GM06990 (cell line): ENCODE data around the gene P3H4.
"Not testable (repeated sequence)": the region's sequence is repeated elsewhere in the genome, so short reads cannot be mapped to it uniquely, and the experiment has no call there.

Source experiments
- DNase-seq: peaks from one replicate; pipeline ENCODE4 v3.0.0-alpha.2; 2011; ENCODE audit not compliant: insufficient read length; ENCODE audit errors: extremely low read depth
- H3K27me3 ChIP-seq: replicated peaks from 2 replicates; pipeline ENCODE4 v1.6.0; 2011; ENCODE audit warnings: low read length; ENCODE audit not compliant: control insufficient read depth, insufficient read depth
- H3K36me3 ChIP-seq: 2 replicates; pipeline ENCODE4 v1.5.1; 2011; ENCODE audit warnings: low read length; ENCODE audit not compliant: control insufficient read depth, insufficient read depth
- H3K4me3 ChIP-seq: replicated peaks from 2 replicates; pipeline ENCODE4 v1.5.1; 2011; ENCODE audit warnings: low read depth, mild to moderate bottlenecking, control low read depth, low read length
- TF ChIP-seq, protein P1 (sequence below): IDR thresholded peaks from 2 replicates; pipeline ENCODE4 v1.5.1; 2011; ENCODE audit warnings: low read length, control low read depth, mild to moderate bottlenecking, inconsistent platforms; ENCODE audit not compliant: insufficient read depth, poor library complexity, severe bottlenecking

P3H4 gene

DNA sequence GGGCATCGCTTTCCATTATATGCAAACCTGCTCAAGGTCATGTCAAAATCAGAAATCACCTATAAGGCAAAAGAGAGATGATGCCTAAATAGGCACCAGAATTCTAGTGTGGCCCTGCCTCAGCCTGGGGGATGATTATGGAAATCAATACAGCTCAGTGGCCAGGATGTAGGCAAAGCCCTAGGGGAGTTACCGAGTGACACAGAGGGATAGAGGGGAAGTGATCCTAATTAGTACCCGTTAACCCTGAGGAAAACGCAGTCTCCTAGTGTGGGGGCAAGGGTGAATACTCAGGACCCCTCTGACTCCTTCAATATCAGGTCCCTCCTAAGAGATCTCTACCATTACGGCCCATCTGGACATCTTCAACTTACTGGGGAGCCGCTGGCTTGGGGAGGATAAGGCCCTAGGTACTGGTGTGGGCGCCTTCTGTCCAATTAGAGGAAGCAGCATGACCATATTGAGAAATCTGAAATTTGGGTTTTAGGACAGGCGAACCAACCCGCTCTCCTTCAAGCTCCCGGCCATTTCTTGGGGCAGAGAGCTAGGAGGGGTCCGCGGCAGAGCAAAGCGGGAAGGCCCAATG, 23.6 kb upstream of the P3H4 start:
- H3K27me3 ChIP-seq: no peaks in the 10 kb centered on the region
- DNase-seq: no peak
- H3K4me3 ChIP-seq: peak overlapping the region; percentile 83
- TF ChIP-seq, protein P1, sequence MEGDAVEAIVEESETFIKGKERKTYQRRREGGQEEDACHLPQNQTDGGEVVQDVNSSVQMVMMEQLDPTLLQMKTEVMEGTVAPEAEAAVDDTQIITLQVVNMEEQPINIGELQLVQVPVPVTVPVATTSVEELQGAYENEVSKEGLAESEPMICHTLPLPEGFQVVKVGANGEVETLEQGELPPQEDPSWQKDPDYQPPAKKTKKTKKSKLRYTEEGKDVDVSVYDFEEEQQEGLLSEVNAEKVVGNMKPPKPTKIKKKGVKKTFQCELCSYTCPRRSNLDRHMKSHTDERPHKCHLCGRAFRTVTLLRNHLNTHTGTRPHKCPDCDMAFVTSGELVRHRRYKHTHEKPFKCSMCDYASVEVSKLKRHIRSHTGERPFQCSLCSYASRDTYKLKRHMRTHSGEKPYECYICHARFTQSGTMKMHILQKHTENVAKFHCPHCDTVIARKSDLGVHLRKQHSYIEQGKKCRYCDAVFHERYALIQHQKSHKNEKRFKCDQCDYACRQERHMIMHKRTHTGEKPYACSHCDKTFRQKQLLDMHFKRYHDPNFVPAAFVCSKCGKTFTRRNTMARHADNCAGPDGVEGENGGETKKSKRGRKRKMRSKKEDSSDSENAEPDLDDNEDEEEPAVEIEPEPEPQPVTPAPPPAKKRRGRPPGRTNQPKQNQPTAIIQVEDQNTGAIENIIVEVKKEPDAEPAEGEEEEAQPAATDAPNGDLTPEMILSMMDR: no peak
- no peaks in the 10 kb centered on the region; the same call in none of the 2 replicates for H3K36me3 ChIP-seq

DNA sequence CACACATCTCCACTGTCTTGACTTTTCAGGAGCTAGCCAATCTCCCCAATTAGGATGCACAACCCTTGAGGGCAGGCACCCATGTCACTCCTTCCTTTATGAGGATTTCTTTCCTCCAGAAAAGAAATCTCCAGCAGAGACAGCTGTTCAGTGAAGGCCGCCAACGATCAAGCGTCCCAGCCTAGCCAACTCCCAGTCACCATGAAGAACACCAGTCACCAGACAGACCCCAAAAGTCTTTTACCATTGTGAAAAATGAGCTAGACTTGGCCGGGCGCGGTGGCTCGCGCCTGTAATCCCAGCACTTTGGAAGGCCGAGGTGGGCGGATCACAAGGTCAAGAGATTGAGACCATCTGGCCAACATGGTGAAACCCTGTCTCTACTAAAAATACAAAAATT, 18.2 kb upstream of the P3H4 start:
- not testable (repeated sequence) for H3K36me3 ChIP-seq, H3K4me3 ChIP-seq, DNase-seq, H3K27me3 ChIP-seq

DNA sequence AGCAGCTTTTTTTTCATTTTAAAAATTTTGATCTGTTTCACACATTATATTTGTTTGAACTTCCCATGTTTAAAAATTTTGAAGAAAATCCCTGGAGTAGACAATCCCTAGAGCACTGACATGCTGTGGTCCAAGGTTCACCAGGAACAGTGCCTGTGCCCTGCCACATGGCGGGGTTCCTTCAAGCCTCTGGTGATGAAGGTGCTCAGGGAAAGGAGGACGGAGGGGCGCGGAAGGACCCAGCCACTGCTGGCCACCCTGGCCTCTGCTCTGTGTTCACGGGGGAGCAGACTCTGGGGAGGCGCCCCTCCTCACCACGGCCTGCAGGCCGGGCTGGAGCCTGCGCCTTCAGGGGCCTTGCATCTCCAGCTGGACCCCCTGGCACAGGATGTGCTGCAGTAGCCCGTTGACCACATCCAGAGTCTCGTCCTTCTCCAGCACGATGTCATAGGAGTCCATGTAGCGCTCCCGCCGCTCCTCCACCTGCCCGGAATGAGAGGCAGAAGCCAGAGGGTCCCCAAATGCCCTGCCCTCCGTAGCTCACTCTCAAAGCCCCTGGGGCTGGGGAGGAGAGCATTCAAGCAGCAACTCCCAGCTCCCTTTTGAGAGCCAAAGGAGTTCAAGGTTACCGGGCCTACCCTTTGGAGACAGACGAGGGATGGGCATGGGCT, 13.6 kb upstream of the P3H4 start:
- peaks cover 8% of the 10 kb centered on the region for H3K36me3 ChIP-seq

DNA sequence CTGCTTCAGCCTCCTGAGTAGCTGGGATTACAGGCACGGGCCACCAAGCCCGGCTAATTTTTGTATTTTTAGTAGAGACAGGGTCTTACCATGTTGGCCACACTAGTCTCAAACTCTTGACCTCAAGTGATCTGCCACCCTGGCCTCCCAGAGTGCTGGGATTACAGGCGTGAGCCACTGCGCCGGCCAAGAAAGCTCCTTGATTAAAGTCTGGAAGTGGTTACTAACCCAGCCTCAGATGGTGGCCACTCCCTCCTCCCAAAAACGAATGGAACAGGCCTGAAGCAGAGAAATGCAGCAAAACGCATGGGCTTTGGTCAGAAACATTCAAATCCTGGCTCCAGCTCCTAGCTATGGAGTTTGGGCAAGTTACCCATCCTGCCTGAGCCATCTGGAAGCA, 12.3 kb upstream of the P3H4 start:
- TF ChIP-seq, protein P1: no peak
- H3K27me3 ChIP-seq: no peaks in the 10 kb centered on the region
- no peak for DNase-seq
- peaks cover 8% of the 10 kb centered on the region for H3K36me3 ChIP-seq
- no peak overlapping the region for H3K4me3 ChIP-seq

More for the DNA sequence above, 13.6 kb upstream of the P3H4 start:
- TF ChIP-seq, protein P1: no peak
- Histone ChIP-seq H3K27me3 (no peaks in the 10 kb centered on the region), H3K4me3 (no peak overlapping the region)
- DNase-seq: no peak

DNA sequence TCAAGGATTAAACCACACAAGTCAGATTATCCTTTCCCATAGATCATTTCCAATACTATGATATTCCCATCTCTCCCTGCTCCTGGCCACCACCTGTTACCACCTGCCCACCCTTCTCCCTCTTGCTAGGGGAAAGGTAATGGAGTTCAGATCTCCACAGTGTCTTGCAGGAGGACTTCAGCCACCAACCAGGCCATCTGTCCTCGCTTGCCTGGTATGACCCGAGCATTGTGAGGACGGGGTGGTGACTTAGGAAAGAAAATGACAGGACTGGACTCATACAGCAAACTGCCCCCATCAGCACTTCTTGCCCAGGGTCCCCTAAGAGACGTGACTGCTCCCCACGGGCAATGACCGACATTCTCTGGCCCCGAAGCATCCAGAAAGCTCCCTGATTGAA, 11.8 kb upstream of the P3H4 start:
- Histone ChIP-seq H3K36me3 (peaks cover 7% of the 10 kb centered on the region), H3K27me3 (no peaks in the 10 kb centered on the region), H3K4me3 (no peak overlapping the region)
- TF ChIP-seq, protein P1: no peak
- no peak for DNase-seq

DNA sequence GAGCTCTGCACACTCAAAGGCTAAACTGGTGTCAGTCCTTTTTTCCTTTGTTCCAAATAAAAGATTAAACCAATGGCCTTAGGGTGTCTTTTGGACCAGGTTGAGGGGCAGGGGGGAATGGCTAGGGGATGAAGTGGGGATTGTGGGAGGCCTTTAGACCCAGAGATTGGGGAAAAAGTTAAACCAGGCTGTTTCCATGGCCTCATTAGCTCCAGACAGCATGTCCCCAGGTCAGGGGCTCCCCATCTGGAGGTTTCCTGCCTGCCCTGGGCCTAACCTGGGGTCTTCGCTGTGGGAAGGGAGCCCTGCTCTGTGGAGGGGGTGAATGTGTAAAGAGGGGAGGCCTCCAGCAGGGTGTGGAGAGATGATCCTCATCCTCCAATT, 11.4 kb upstream of the P3H4 start:
- no peaks in the 10 kb centered on the region for H3K27me3 ChIP-seq

More for the DNA sequence above, 11.4 kb upstream of the P3H4 start:
- H3K36me3 ChIP-seq: peaks cover 6% of the 10 kb centered on the region
- TF ChIP-seq, protein P1: no peak
- DNase-seq: no peak
- H3K4me3 ChIP-seq: no peak overlapping the region
